ENCODE measurements around the gene DEAF1. TPM values are rescaled to one million over a fixed set of nuclear protein-coding genes. Genes with fewer than 3 reads are reported as not detected.
"Not testable (repeated sequence)": the region's sequence is repeated elsewhere in the genome, so short reads cannot be mapped to it uniquely, and the experiment has no call there.

The DEAF1 gene
- total and polyA plus RNA-seq, 9 of the 15 experiments (the other 6 are each of a cell fraction or from before 2014, with no cell fraction given), result 2.0 to 69.1 (median 26.8) TPM

DNA sequence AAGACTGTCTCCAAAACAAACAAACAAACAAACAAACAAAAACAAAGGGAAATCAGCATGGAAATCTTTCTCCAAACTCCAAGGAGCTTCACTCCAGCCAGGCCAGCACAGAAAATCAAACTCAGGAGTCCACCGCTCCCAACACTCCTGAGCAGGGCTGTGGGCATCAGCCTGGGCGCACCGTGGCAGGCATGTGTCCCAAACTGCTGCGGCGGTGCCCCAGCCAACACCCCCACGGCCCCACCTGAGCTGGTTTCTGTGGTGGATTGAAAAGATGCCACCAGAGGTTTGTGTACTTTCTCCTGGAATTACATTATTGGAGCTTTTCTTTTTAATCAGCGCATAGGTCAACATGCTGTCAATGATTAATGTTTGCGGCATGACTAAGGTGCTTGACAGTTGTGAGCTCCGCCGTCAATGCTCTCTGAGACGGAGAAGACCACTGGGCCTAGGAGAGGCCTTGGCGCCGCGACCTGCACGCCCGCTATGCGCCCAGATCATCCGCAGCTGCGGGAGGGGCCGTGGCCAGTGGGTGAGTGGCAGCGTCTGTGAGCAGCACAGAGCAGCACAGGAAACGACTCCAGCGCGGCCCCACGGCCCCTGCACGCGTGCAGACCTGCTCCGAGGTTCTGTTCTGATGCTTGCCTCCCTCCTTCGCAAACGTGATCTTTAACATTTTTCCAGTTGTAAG is 39.8 kb downstream of the DEAF1 start (continued):
- TF ChIP-seq, protein P1, sequence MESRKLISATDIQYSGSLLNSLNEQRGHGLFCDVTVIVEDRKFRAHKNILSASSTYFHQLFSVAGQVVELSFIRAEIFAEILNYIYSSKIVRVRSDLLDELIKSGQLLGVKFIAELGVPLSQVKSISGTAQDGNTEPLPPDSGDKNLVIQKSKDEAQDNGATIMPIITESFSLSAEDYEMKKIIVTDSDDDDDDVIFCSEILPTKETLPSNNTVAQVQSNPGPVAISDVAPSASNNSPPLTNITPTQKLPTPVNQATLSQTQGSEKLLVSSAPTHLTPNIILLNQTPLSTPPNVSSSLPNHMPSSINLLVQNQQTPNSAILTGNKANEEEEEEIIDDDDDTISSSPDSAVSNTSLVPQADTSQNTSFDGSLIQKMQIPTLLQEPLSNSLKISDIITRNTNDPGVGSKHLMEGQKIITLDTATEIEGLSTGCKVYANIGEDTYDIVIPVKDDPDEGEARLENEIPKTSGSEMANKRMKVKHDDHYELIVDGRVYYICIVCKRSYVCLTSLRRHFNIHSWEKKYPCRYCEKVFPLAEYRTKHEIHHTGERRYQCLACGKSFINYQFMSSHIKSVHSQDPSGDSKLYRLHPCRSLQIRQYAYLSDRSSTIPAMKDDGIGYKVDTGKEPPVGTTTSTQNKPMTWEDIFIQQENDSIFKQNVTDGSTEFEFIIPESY (CRISPR knock-in tag; IDR thresholded peaks at IDR 0.05), result 0 out of 2 replicates have a peak, but pooled peaks have one; percentile 43

DNA sequence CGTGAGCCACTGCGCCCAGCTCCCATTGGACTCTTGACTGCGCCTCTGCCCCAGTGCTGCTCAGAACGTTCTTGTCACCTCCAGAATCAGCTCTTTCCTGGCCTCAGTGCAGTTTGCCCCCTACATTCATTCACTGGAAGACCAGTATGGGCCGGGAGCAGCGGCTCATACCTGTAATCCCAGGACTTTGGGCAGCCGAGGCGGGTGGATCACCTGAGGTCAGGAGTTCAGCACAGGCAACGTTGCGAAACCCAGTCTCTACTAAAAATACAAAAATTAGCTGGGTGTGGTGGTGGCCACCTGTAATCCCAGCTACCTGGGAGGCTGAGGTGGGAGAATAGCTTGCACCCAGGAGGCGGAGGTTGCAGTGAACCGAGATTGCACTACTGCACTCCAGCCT is 40.6 kb downstream of the DEAF1 start:
- intact Hi-C loops (cut with micrococcal nuclease); H4K20me1 ChIP-seq (replicated peaks; ENCODE audit: control insufficient read depth, insufficient read depth, low read length); H3K4me3 ChIP-seq; in situ Hi-C loops (cut with MboI); H3K4me2 ChIP-seq (ENCODE audit: insufficient read depth, low read length); H3K27ac ChIP-seq (ENCODE audit: extremely low read depth, low read depth, low read length); H3K9ac ChIP-seq (ENCODE audit: insufficient read depth in 1 of 2, low read depth in 2 of 2, low read length in 2 of 2); H2AFZ ChIP-seq (ENCODE audit: low read depth, low read length); FAIRE-seq; H3K79me2 ChIP-seq (ENCODE audit: control insufficient read depth, insufficient read depth, low read length); H3K9me1 ChIP-seq (ENCODE audit: control insufficient read depth, insufficient read depth, low read length); DNase-seq (ENCODE audit: extremely low read depth in 1 of 4, low spot score in 3 of 4); CTCF ChIA-PET (ENCODE audit: low intra/inter-chr PET ratio); ATAC-seq; BruUV-seq (replicated peaks); H3K9me3 ChIP-seq (replicated peaks; ENCODE audit: control insufficient read depth, insufficient read depth, low read depth, low read length); H3K27me3 ChIP-seq (ENCODE audit: control insufficient read depth in 2 of 2, insufficient read depth in 2 of 2, low read length in 2 of 2): not testable (repeated sequence)
- TF ChIP-seq CEBPB (tag; IDR thresholded peaks at IDR 0.05), result peak; percentile 55; the same call in 1 of the 2 replicates
- peaks cover 80% of the 10 kb centered on the region; the same call in 2 of the 3 replicates for H3K36me3 ChIP-seq (ENCODE audit: control insufficient read depth, insufficient read depth, low read length)
- 83% methylated on average over 10 of the region's 12 CpGs for WGBS (ENCODE audit: insufficient coverage, low coverage, missing lambda C conversion rate)
- peaks cover 0 to 12% of the 10 kb centered on the region in 2 experiments; a peak in 1 of 5 replicates for H3K4me1 ChIP-seq (replicated peaks in 1 of 2; ENCODE audit: control insufficient read depth in 2 of 2, insufficient read depth in 2 of 2, low read length in 2 of 2)
- POLR2A ChIA-PET, result interaction anchor here (0.8 to 1.6 kb wide), 5 partner anchors 8 to 19 kb away, joined by 3 to 6 read pairs (median 4); no protein-coding TSS in a partner anchor
